Measurements from ENCODE around the gene KLF8.

The KLF8 gene

DNA sequence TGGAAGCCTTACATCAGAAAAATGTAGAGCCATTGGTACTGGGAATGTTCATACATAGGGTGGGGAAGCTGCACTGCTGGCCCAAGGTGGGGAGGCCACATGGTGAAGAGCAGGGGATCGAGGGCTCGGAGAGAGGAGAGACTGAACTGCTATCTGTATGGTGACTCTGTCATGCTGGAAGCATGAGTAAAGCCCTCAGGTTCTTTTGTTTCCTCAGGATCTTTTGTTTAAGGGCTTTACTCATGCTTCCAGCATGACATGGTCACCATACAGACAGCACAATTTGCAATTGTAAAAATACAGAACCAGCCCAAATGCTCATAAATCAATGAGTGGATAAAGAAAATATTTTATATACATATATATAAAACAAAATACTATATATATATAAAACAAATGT is 78.4 kb downstream of the KLF8 start:
- no peak for DNase-seq

DNA sequence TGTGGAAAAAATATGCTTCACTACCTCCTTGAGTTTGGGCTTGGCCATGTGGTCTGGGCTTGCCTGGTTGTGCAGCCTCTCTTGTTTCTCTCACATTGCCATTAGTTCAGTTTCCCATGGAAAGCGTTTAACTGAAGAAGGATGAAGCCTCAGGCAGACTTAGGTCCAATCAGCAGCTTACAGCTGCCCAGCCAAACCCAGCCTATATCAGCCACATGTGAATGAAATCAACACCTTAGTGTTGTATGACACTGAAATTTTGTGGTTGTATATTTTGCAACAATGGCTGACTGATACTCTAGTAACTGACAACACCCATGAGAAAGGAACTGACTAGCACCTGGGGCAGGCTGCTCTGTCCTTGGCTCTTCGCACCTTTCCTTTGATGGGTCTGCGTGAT is 81.2 kb downstream of the KLF8 start:
- DNase-seq, result no peak

DNA sequence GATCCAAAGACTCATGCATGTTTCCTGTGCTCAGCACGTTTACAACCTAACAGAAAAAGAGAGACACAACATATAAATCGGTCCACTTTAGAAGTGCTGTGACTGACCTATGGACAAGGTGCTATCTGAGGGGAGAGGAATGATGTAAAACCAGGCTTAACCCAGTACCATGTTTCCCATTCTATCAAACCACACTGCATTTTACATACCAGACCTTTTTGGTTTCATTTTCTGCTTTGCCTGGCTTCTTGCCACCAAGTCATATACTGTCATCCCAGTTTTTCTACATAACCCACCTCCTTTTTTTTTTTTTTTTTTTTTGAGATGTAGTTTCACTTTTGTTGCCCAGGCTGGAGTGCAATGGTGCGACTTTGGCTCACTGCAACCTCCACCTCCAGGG is 82.2 kb downstream of the KLF8 start:
- DNase-seq, result no peak

DNA sequence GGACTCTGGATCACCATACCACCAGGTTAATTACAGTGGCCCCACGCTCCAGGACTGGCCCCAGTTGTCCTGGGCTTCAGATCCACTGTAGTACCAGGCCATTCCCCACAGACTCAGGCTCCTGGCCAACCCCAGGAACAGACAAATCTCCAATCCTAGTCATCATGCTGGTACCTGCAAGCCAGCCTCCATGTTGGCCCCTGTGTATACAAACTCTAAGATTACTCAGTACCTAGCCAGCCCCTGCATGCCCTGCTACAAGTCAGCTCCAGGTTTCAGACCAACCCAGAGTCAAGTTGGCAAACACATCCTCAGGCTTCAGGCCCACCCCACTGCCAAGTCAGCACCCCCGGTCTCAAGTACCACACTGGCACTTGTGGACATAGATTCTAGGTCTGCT is 85.9 kb downstream of the KLF8 start:
- DNase-seq, result no peak

DNA sequence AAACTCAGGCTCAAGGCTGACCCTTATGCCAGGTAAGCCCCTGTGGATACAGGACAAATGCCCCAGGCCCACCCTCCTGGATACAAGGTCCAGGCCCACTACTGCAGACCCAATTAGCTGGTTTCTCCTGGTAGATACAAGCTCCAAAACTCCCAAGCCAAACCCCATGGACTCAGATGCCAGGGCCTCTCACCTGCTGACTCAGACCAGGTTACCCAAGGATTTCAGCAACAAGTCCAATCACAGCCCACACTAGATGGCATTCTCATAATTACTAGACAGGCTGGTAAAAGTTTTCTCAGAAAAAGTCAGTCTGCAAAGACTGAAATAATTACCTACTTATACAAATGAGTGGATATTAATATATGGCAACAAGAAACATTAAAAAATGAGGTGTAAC is 87.0 kb downstream of the KLF8 start:
- DNase-seq, result no peak
